ENCODE data around the gene CD247.

Gene CD247

GRCh38 chr1:167434306-167434705 is 84.0 kb downstream of the CD247 start:
- DNase-seq = no peak

GRCh38 chr1:167433884-167434283 is 84.4 kb downstream of the CD247 start:
- no peak for DNase-seq

- no peak for DNase-seq
Observed at GRCh38 chr1:167432780-167433179, 85.5 kb downstream of the CD247 start.

- DNase-seq = no peak
Observed at GRCh38 chr1:167431909-167432650, 86.2 kb downstream of the CD247 start.

GRCh38 chr1:167431261-167431908 is 86.9 kb downstream of the CD247 start:
- DNase-seq = no peak

GRCh38 chr1:167430849-167431242 is 87.5 kb downstream of the CD247 start:
- no peak for DNase-seq

GRCh38 chr1:167430134-167430848 is 88.0 kb downstream of the CD247 start:
- no peak for DNase-seq

GRCh38 chr1:167429612-167430011 is 88.7 kb downstream of the CD247 start:
- DNase-seq = no peak

GRCh38 chr1:167428395-167428794 is 89.9 kb downstream of the CD247 start:
- no peak for DNase-seq

- no peak for DNase-seq
Observed at GRCh38 chr1:167427848-167428247, 90.5 kb downstream of the CD247 start.

- DNase-seq = no peak
Observed at GRCh38 chr1:167426716-167427115, 91.6 kb downstream of the CD247 start.

GRCh38 chr1:167425482-167425881 is 92.8 kb downstream of the CD247 start:
- DNase-seq = no peak

- DNase-seq = no peak
Observed at GRCh38 chr1:167423684-167424619, 94.4 kb downstream of the CD247 start.

- DNase-seq = no peak
Observed at GRCh38 chr1:167420510-167420909, 97.8 kb downstream of the CD247 start.

GRCh38 chr1:167419245-167419644 is 99.1 kb downstream of the CD247 start:
- DNase-seq = no peak

- no peak for DNase-seq
Observed at GRCh38 chr1:167418391-167418790, 99.9 kb downstream of the CD247 start.

- no peak for DNase-seq
Observed at GRCh38 chr1:167416506-167416905, 101.8 kb downstream of the CD247 start.

- DNase-seq = no peak
Observed at GRCh38 chr1:167413328-167413727, 105.0 kb downstream of the CD247 start.

GRCh38 chr1:167412920-167413319 is 105.4 kb downstream of the CD247 start:
- DNase-seq = no peak

GRCh38 chr1:167412072-167412471 is 106.3 kb downstream of the CD247 start:
- no peak for DNase-seq

GRCh38 chr1:167409183-167409582 is 109.1 kb downstream of the CD247 start:
- no peak for DNase-seq

- DNase-seq = no peak
Observed at GRCh38 chr1:167408355-167408754, 110.0 kb downstream of the CD247 start.

GRCh38 chr1:167404908-167405307 is 113.4 kb downstream of the CD247 start:
- DNase-seq = no peak

Measured in fibroblast of skin of right biceps (primary cell).